IPS DF 19.7 (cell line): Measurements from ENCODE around the gene RIIAD1.
"Not testable (repeated sequence)": the region's sequence is repeated elsewhere in the genome, so short reads cannot be mapped to it uniquely, and the experiment has no call there.

Experiments
- DNase-seq: peaks from one replicate; pipeline ENCODE4 v3.0.0-alpha.2; 2013; ENCODE audit warnings: low read depth, low spot score

The RIIAD1 gene, protein sequence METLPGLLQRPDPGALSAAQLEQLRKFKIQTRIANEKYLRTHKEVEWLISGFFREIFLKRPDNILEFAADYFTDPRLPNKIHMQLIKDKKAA

DNA sequence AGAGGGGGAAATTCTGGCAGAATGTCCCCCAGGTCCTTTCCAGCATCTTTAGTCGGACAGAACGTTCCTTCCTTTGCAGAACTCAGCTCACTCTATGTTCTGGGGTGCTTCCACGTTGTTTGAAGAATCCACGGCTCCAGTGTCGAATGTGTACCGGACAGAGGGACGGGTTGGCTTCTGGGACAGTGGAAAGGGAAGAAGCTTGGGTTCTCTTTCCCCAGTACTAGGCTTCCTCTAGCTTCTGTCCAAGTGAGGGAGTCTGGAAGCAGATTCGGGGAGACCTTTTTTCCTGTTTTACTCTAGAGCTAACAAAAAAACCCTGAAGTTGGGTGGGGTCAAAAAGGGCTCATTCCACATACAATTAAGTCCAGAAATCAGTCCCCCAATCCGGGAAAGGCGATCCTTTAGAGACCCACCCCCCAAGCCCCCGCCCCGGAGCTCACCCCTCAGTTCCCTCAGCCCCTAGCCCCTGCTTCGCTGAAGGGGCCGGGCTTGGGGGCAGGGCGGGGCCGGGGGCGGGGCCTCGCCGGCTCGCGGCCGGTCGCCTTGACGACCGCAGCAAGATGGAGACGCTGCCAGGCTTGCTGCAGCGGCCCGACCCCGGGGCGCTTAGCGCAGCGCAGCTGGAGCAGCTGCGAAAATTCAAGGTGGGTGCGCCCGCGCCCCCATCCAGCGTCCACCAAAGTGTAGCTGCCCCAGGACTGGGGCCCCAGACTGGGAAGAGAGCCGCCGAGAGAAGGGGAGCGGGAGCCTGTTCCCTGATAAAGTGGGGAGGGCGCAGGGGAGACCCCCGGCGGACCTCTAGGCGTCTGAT is at the start of gene RIIAD1:
RIIAD1 (plus strand) TSS at position 549 of the 814 bp plus-strand sequence; CDS start at position 564, 15 bp downstream.
- DNase-seq, result no peak

DNA sequence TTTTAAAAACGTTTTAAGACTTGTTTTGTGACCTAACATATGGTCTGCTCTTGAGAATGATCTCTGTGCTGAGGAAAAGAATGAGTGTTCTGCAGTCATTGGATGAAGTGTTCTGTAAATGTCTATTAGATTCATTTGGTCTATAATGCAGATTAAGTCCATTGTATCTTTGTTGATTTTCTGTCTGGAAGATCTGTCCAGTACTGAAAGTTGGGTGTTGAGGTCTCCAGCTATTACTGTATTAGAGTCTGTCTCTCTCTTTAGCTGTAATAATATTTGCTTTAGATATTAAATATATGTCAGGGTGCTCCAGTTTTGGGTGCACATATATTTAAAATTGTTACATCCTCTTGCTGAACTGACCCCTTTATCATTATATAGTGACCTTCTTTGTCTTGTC is 47.9 kb upstream of the RIIAD1 start:
- DNase-seq, result no peak

DNA sequence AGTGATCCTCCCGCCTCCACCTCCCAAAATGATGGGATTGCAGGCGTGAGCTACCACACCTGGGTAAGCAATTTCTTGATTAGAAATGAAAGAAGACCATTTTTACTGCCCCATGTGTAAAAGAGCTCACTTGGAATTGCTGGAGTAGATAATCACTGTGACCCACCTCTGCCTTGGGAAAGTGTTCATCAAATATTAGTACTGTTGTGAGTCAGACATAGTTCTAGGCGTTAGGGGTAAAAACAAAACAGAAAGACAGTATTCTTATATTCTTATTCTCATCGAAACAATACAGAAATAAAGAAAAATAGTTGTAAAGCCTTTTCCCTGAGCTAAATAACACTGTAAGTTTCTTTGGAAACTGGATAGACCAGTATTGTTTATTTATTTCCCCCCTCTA is 40.9 kb upstream of the RIIAD1 start:
- DNase-seq, result no peak

DNA sequence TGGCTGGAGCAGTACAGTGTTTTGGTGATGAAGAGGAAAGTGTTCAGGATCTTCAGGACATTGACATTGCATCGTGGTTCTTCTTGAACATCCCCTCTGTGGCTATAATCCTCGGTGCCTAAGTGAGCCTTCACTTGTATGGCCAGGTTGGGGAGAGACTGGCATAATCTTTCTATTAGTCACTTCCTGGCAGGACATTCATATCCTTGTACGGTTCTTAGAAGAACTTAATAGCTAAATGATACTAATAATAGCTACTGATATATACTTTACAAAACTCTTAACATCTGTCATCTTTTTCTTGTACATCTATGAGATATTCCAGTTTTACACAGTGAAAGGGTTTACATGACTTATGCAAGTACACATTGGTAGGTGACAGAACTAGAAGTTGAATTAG is 40.5 kb upstream of the RIIAD1 start:
- DNase-seq, result no peak

DNA sequence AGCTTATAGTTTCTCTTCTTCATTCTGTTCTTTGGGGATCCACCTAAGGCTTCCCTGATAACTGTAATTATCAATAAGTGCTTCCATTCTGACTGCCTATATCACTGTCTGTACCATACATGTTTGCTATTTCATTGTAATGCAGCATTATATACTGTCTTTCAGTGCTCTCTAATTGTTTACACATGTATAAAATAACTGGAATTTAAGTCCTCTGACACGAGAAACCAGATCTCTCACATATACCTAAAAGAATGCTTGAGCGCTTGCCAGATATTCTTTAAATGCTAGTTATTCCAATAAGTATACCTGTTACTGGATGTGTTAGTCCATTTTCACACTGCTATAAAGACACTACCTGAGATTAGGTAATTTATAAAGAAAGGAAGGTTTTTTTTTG is 39.4 kb upstream of the RIIAD1 start:
- no peak for DNase-seq

DNA sequence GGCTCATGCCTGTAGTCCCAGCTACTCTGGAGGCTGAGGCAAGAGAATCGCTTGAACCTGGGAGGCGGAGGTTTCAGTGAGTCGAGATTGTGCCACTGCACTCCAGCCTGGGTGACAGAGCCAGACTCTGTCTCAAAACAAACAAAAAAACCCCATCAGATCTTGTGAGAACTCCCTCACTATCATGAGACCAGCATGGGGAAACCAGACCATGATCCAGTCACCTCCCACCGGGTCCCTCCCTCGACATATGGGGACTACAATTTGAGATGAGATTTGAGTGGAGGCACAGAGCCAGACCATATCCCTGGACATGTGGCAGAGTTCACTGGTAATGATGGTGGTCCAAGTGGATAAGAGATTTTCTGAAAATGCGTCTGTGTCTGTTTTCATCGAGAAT is 38.4 kb upstream of the RIIAD1 start:
- DNase-seq, result not testable (repeated sequence)

DNA sequence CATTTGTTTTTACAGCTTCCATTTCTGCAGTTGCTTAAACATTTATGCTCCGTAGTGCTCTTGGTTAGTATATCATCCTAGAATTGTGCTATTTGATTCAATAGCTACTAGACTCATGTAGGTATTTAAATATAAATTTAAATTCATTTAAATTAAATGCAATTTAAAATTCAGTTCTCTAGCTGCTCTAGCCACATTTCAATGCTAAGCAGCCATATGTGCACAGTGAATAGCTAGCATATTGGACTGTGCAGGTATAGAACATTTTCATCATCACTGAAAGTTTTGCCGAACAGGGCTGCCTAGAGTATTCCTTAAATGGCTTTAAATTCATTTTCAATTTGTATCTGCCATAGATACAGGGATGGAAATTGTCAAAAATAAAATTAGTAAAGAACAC is 37.2 kb upstream of the RIIAD1 start:
- DNase-seq, result no peak

DNA sequence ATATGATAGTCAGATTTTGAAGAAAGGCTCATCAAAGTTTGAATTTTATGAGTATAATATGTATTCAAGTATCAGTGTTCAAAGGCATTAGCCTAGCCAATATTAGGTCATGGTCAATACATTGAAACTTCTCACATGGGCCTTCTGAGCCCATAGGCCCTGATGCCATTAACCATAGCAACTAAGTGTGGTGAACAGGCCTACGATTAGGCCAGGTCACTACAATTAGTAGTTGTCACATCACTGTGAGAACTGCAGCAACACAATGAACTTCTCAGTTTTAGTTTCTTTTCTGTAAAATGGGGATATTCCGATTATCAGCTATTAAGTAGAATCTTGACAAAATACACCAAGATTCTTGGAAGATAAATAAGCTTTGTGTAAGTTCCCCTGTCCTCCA is 34.8 kb upstream of the RIIAD1 start:
- DNase-seq, result no peak

DNA sequence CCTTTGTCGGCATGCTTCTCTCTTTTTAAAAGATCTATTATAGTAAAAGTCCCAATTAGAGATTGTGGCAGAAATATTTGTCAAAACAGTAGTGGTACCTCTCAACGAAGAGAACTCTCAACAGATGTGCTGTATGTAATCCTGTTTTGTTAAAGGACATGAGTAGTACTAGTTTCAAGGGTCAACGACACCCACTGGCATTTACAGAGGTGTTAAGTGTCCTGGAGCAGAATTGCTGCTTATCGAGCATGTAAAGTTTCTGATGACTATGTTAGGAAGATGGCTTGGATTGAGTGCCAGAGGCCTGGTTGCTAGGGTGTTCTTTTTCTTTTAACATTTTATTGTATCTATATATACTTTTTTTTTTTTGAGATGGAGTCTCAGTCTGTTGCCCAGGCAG is 31.8 kb upstream of the RIIAD1 start:
- no peak for DNase-seq

DNA sequence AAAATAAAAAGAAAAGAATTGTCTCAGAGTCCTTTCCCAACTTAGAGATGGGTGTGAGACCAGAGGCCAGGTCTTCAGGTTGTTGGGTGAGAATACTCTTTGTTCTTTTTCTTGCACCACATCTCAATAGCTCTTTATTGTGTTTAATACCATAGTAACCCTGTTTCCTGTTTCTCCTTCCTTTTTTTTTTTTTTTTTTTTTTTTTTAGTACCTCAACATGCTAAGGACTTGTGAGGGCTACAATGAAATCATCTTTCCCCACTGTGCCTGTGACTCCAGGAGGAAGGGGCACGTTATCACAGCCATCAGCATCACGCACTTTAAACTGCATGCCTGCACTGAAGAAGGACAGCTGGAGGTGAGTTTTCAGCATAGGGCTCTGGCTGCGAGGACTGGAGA is 29.1 kb upstream of the RIIAD1 start:
- no peak for DNase-seq

DNA sequence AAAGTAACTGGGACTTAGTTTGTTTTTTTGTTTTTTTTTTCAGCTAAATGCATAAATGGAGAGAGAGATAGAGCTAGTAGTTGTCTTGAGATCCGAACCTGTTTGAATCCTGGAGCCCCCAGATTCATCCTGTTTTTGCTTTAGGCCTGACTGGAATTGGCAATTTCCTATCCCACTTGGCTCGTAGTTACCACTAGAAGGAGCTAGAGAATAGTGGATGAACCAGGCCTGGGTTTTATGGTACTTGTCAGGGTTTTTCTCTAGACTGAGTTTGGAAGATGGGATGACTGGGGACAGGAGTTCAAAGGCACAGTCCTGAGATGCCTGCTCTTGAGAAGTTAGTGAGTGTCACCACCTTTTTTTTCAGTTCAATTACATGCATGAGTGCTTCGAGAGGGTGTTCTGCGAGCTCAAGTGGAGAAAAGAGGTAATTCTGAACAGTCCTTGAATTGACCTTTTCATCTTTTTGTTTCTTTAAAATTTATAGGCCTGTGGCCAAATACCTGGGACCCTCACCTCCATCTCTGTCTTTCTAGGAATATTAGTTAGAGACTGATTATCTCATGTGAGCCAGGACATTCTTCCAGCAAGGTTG is 28.2 kb upstream of the RIIAD1 start:
- DNase-seq, result no peak

DNA sequence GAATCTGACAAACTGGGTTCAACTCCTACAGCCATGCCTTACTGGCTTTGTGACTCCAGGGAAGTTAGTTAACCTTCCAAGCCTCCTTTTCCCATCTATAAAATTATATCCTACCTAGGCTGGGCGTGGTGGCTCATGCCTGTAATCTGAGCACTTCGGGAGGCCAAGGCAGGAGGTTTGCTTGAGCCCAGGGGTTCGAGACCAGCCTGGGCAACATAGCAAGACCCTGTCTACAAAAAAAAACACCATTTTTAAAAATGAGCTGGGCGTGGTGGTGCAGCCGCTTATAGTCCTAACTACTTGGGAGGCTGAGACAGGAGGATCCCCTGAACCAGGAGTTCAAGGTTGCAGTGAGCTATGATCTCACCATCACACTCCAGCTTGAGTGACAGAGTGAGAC is 19.8 kb upstream of the RIIAD1 start:
- no peak for DNase-seq

DNA sequence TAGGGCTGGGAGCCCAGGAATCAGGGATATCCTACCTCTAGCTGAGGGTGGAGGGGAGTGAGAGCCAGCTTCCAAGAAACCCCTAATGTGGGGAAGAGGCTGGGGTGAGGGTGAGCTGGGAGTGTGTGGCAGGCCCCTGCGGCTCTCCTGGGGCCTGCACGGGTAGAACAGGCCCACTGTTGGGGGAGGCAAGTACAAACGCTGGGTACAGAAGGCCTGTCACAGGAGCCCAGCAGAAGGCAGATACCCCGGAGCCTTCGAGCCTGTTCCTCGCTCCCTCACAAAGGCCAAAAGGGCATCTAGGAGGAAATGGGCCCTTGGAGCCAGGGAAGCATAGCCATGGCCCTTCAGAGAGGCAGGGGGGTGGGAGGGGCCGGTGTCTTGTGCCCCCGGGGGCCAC is 18.4 kb upstream of the RIIAD1 start:
- DNase-seq, result no peak

DNA sequence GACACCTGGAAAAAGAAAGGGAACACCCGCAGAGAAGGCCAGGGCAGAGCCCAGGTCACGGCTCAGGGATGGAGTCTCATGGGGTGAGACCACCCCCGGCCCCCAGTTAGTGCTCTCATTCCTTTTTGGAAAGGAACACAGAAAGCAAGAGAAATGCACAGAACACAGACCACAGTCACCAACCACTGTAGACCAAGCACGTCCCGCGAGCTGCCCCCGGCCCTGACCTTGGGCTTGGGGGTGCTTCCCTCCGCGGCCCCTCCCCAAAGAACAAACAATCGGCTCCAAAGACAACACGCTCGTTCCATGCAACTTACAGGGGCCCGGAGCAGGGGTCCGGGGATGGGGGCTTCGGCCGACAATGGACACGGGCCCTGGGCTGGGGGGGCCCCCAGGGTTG is 17.5 kb upstream of the RIIAD1 start:
- DNase-seq, result no peak

DNA sequence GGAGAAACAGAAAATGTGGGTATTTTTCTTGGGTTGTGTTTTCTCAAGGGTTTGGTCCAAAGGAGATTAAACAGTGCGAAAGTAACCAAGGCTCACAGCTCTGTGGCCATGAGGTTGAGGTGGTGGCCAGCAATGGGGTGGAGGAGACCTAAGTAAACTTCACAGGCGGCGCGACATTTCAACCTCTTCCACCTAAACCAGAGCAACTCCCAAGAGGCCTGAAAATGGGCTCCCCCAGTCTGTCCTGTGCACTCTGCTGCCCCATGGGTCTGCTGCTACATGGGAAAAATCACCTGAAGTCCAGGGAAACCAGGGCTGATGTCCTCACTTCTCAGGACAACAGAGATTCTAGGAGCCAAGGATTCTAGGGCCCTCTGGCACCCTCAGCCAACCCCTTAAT is 17.1 kb upstream of the RIIAD1 start:
- DNase-seq, result no peak

DNA sequence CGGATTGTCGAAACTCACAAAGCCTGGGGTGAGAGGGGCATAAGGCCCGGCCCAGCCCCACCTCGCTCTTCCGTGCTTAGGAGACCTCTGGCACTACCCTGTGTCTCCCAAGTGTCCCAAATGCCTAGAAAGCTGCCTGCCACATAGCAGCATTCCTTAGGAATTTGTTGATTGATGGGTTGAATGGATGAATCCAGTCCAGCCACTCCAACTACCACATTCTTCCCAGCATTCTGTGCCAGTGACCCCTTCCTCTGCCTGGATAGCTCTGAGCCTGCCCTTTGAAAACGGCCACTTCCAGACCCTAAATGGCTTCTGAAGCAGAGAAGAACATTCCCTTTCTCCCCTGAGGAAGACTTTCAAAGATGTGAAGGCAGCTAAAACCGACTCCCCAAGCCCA is 16.2 kb upstream of the RIIAD1 start:
- DNase-seq, result no peak

DNA sequence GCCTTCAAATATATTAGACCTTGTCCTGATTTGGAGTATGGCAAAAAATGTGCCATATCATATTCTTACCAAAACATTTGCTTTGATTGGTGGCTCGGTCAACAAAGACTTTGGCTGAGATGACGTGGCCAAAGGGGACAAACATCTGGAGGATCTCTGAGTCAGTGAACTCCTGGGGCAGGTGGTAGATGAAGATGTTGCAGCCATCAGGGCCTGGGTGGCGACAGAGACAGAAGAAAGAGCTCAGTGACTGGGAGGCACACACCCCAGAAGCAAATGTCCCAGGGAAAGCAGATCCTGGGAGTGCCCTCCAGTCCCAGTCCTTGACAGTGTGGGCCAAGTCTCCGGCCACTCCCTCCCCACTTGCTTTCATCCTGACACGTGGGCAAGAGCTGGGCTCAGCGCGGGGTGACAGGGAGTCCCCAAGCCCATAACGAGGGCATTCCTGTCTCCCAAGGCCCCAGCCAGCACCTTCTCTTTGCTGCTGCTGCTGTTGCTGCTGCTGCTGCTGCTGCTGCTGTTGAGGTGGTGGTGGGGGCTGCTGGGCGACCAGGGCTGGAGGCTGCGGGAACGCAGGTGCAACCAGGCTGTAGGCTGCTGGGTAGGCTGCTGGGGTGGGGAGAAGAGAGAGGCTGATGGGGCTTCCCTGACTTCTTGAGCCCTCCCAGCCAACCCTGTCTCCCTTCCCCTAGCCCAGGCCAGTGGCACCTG is 15.4 kb upstream of the RIIAD1 start:
- DNase-seq, result no peak

DNA sequence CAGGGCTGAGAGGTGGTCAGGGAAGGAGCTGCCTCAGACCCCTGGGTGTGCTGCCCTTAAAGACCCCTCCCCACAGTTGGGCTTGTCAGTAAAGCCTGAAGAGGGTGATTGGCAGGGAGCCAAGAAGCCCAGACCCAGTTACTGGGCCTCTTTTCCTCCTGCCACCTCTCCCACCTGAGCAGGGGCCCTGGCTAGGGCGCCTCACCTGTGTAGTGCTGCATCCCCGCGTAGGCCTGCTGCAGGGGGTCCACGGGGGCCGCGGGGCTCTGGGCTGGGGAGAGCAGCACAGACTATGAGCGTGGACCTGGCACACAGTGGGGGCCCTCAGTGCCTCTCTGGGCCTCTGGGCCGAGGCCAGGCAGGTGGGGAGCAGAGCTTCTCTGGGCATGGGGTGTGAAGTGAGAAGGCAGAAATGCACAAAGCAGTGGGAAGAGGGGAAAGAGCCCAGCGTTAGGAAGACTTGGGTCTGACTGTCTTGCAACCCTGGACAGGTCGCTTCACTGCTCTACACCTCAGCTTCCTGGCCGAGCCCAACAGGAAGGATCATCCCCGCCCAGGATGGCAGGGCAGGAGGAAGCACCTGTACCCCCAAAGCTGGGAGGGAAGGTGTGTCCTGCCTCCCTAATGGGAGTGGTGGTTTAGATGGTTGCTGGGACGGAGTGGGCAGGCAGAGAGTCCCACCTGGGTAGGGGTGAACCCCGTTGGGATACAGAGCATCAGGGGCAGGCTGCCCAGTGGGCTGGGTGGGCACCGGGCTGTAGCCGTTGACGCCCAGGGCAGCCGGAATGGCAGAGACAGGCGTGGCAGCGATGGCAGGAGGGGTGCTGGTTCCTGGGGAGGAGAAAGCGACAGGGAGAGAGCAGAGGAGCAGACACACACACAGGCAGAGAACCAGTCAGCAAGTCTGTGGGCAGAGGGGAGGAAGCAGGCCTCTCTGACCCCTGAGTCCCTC is 14.6 kb upstream of the RIIAD1 start:
- no peak for DNase-seq

DNA sequence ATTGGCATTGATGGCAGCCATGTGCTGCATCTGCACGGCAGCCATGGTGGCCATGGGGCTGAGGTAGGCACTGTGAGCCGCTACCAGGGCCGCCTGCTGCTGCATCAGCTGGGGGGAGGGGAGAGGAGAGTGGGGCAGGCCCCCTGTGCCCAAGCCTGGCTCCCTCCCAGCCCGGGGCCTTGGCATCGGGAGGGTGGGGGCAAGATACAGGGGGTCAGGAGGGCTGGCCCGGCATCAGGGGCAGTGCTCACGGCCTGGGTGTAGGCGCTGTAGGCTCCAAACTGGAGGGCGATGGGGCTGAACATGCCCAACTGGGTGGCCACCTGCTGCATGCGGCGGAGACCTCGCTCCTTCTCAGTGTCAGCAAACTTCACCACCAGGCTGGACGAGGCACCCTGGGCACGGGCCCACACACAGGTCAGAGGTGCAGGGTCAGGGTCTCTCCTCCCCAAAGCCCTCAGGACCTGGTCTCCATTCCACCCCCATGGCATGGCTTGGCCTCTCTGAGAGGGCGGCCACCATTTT is 13.7 kb upstream of the RIIAD1 start:
- DNase-seq, result no peak

DNA sequence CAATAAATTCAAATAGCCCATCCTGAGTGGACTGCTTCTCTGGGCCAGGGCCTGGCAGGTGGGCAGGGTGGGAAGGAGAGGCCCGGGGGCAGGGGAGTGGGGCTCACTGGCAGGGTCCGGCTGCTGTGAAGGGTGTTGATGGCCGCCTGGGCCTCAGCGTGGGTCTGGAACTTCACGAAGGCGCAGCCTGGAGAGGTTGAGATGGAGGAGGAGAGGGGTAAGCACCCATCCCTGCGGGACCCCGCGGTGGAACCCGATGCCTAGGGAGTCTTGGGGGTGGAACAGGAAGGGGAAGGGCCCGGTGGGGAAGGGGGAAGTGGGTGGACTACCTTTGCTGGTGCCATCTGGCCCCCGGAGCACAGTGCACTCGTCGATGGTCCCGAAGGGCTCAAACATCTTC is 12.4 kb upstream of the RIIAD1 start:
- DNase-seq, result no peak

DNA sequence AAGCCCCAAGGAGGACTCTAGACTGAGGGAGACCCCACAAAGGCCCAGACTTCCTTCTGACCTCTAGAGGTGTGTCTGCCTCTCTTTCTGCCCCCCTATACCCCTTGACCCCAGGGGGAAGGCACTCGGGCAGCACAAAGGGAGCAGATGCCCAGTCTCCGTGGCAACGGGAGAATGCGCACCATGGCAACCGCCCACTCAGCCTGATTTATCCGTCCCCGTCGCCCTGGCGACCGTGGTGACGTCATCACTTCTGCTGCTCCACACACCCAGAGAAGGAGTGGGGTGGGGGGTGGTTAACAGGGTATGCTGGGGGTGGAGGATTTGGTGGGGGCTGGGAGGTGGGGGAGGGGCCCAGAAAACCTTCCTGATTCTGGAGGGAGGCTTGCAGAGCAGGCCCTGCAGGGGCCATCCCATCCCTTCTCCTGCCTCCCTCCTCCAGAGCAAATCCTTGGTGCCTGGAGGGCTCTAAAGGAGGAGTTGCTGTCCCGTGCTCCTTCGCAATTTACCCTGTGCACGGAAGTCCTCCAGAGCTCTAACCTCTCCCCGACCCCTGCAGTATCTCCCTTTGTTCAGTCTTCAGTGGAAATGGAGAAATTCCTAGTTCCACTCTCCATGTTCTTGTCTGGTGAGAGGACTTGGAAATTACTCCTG is 11.0 kb upstream of the RIIAD1 start:
- DNase-seq, result no peak
